Type B pancreatic cell (in vitro differentiated cells): ENCODE results near the gene RTL1. TPM values are rescaled to one million over a fixed set of nuclear protein-coding genes. Genes with fewer than 3 reads are reported as not detected.

Experiments used
- DNase-seq: peaks from one replicate; pipeline ENCODE4 v3.0.0; 2021; ENCODE audit warnings: mixed read lengths; ENCODE audit not compliant: unreplicated experiment; ENCODE audit errors: extremely low spot score
- H3K27ac Mint-ChIP-seq: 2 replicates; pipeline ENCODE4 v1.8.0; 2021; ENCODE audit warnings: mild to moderate bottlenecking, mixed read lengths
- H3K27me3 Mint-ChIP-seq: 2 replicates; pipeline ENCODE4 v1.8.0; 2021; ENCODE audit warnings: mixed read lengths
- H3K36me3 Mint-ChIP-seq: 2 replicates; pipeline ENCODE4 v1.8.0; 2021; ENCODE audit warnings: mixed read lengths
- H3K4me1 Mint-ChIP-seq: one replicate; pipeline ENCODE4 v1.8.0; 2021; ENCODE audit warnings: mixed read lengths; ENCODE audit not compliant: unreplicated experiment
- H3K4me3 Mint-ChIP-seq: 2 replicates; pipeline ENCODE4 v1.8.0; 2021; ENCODE audit warnings: mild to moderate bottlenecking, mixed read lengths
- H3K9me3 Mint-ChIP-seq: 2 replicates; pipeline ENCODE4 v1.8.0; 2021; ENCODE audit warnings: mixed read lengths
- total RNA-seq: library from RNA; stranded (reverse); gene quantifications from 2 replicates; pipeline ENCODE4 v1.2.1, GENCODE V29; 2021; ENCODE audit warnings: low replicate concordance
- TF ChIP-seq, protein P1 (sequence below): fragments of 200-600 bp; sonication (generic); conservative IDR thresholded peaks from 2 replicates; pipeline ENCODE4 v1.5.0; 2021; ENCODE audit warnings: antibody characterized with exemption, mild to moderate bottlenecking

Gene RTL1
- total RNA-seq, 1 donor from 2014 or later, result 1.5 TPM

DNA sequence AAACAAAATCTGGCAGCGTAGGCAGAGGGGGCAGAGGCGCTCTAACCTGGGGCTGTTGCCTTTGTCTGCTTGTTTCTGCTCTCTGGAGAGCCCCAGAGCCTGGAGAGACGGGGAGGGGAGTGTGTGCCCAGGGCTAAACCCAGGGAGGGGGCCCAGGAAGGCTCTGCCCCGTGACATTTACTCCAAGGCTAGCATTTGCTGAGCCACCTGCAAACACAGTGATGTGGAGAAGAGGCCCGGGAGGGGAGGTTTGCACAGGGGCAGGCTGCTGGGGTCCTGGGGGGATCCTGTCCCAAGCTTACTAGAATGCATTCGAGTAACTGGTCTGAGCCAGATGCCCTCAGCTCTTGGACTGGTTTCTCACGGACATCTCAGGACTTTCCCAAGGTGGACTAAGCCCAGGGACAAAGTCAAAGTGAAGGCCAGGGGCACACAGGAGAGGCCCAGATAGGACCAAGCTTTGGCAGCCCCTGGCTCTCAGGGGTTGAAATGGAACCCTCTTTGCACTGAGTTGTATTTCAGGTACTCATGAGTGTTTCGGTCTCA, 65.6 kb downstream of the RTL1 start:
- Mint-ChIP-seq H3K4me1 (peaks cover 47% of the 10 kb centered on the region), H3K27ac (peak overlapping the region; percentile 56), H3K4me3 (no peak overlapping the region), H3K9me3 (no peaks in the 10 kb centered on the region), H3K27me3 (peaks cover 15% of the 10 kb centered on the region), H3K36me3 (no peaks in the 10 kb centered on the region)
- DNase-seq, result no peak
- TF ChIP-seq, protein P1, sequence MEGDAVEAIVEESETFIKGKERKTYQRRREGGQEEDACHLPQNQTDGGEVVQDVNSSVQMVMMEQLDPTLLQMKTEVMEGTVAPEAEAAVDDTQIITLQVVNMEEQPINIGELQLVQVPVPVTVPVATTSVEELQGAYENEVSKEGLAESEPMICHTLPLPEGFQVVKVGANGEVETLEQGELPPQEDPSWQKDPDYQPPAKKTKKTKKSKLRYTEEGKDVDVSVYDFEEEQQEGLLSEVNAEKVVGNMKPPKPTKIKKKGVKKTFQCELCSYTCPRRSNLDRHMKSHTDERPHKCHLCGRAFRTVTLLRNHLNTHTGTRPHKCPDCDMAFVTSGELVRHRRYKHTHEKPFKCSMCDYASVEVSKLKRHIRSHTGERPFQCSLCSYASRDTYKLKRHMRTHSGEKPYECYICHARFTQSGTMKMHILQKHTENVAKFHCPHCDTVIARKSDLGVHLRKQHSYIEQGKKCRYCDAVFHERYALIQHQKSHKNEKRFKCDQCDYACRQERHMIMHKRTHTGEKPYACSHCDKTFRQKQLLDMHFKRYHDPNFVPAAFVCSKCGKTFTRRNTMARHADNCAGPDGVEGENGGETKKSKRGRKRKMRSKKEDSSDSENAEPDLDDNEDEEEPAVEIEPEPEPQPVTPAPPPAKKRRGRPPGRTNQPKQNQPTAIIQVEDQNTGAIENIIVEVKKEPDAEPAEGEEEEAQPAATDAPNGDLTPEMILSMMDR, result no peak

DNA sequence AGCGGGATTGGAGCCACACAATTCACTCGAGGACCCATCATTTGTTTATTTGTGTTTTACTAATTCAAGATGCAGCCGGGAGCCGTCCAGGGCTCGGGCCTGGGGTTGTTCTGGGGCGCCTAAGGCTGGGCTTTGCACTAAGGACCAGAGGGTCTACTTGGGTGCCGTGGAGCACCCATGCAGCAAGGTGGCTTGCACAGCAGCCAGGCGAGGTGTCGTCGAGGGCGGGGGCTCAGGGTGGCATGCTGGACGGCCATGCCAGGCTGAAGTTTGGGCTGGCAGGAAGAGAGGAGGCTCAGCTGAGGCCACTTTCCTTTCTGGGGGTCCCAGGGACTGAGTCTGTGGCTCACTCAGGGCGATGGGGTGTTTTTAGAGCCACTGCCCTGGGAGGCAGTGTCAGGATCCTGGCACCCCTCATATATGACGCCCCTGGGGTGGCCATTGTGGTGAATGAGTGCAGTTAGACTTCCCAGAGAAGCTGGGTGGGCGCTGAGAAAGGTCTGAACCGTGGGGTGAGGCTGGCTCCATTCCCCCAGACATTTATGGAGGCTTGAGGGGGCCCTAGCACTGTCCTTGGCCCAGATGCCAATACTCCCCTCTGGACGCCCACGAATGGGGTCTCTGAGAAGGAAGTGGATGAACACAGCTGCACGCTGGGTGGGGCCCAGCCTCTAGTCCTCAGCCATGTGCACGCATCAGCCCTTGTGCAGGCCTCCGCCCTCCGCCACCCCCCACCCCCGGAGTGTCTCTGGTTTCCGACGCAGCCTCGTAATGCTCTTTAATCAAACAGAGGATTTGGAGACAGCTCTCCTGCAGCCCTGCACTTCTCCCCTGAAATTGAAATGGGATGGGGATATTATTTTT, 66.3 kb downstream of the RTL1 start:
- TF ChIP-seq, protein P1, result no peak
- peaks cover 21% of the 10 kb centered on the region for H3K27me3 Mint-ChIP-seq
- no peaks in the 10 kb centered on the region for H3K36me3 Mint-ChIP-seq
- no peak for DNase-seq
- H3K27ac Mint-ChIP-seq, result peak overlapping the region; percentile 56
- H3K4me3 Mint-ChIP-seq, result no peak overlapping the region
- no peaks in the 10 kb centered on the region for H3K9me3 Mint-ChIP-seq
- H3K4me1 Mint-ChIP-seq, result peaks cover 40% of the 10 kb centered on the region

DNA sequence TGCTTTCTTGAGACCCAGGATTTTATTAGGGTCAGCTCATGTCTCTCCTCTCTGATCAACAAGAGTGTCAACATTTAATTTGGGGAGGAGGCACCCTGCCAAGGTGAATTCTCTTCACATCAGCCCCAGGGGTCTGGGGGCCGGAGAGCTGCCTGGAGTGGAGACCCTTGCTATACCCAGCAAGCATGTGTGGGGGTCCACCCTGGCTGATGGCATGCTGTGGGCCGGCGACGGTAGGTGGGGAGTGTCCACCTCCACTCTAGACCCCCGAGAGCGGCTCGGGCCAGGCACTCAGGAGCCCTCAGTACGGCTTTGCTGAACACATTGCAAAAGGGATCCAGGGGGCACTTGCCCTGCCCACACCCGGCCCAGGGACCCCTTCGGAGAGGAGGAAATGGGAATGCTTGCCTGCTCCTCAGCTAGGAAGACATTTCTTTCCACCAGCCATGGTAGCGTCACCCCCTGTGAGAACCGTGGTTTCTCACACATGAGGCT, 67.2 kb downstream of the RTL1 start:
- Mint-ChIP-seq H3K4me1 (peaks cover 44% of the 10 kb centered on the region), H3K9me3 (no peaks in the 10 kb centered on the region), H3K4me3 (no peak overlapping the region), H3K36me3 (no peaks in the 10 kb centered on the region), H3K27me3 (peaks cover 24% of the 10 kb centered on the region), H3K27ac (no peak overlapping the region)
- TF ChIP-seq, protein P1, result no peak
- DNase-seq, result no peak

DNA sequence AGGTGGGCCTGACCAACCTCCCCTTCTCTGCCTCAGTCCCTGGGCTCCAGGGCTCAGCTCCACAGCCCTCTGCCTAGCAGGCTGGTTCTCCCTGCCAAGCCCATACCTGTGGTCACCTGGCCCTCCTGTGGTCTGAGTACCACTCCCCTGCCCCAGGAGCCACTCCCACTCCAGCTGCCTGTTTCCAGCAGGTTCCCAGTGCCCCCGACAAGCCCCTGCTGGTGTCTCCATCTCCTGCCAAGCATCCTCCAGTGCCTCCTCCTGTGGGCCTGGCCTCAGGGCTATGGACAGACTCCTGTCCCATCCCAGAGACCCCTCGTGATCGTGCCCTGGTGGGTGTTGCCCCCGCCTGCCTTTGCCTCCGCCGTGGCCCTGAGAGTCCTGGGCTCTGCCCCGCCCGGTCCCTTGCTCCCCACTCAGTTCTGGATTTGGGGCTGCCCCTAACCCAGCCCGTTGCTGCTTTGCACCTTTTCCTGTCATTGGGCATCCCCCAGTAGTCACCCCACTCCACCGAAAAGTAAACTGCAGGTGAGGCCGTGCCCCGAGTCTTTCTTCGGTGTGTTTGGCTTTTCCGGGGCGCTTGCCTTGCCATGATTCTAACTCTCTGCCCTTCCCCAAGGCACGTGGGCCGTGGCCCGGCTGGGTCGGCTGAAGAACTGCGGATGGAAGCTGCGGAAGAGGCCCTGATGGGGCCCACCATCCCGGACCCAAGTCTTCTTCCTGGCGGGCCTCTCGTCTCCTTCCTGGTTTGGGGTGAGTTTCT, 67.8 kb downstream of the RTL1 start:
- Mint-ChIP-seq H3K4me3 (no peak overlapping the region), H3K9me3 (no peaks in the 10 kb centered on the region), H3K36me3 (no peaks in the 10 kb centered on the region), H3K27ac (no peak overlapping the region), H3K4me1 (peaks cover 47% of the 10 kb centered on the region), H3K27me3 (peaks cover 23% of the 10 kb centered on the region)
- DNase-seq, result no peak
- TF ChIP-seq, protein P1, result no peak

DNA sequence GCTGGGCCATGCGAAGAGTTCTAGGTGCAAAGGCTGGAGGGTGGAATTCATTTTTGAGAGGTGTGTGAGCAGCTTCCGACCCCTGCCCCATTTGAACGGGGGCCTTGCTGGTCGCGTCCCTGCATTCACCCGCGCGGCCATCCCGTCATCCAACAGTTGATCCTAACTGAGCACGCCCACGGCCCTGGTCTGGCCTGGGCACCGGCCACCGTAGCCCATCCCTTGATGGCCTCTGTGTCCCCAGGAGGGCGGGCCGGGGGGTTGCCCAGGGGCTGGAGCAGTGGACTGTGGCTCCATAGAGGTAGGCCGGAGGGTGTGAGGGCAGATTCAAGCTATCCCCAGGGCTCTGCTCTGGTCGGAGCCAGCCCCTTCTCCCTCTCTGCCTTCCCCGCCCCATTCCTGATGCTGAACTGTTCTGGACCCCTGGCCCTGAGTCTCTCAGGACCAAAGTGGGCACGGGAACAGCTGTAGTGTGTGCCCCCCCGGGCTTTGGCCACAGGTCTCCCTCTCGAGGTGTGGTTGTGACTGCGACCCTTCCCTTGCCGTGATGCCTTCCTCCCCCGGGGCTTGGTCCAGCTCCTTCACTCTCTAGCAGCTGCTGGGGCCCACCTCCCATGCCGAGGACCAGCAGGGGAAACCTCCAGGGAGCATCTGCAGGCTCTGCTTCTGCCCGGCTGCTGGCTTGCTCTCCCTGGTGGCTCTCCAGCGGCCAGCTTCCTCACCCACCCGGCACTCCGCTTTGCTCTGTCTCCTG, 68.6 kb downstream of the RTL1 start:
- Mint-ChIP-seq H3K9me3 (no peaks in the 10 kb centered on the region), H3K4me1 (peaks cover 43% of the 10 kb centered on the region), H3K27ac (no peak overlapping the region), H3K27me3 (peaks cover 19% of the 10 kb centered on the region), H3K4me3 (no peak overlapping the region), H3K36me3 (no peaks in the 10 kb centered on the region)
- TF ChIP-seq, protein P1, result no peak
- no peak for DNase-seq
